GM12891 (cell line): ENCODE results near the gene LILRB5.

Experiments
- POLR2AphosphoS5 ChIP-seq: IDR thresholded peaks from 2 replicates; pipeline ENCODE4 v1.6.1; 2011; ENCODE audit warnings: low read depth, low read length, control low read depth
- SPI1 ChIP-seq: IDR thresholded peaks from 2 replicates; pipeline ENCODE4 v1.6.1; 2011; ENCODE audit warnings: low read depth, low read length, control low read depth
- TAF1 ChIP-seq: IDR thresholded peaks from 2 replicates; pipeline ENCODE4 v1.6.1; 2011; ENCODE audit warnings: low read depth, low read length, control low read depth

- TF ChIP-seq TAF1 (no peak), POLR2AphosphoS5 (no peak), SPI1 (no peak)
Observed at GRCh38 chr19:54229146-54229545, 27.9 kb downstream of the LILRB5 start.
